ENCODE measurements around the gene CD300H. TPM values are rescaled to one million over a fixed set of nuclear protein-coding genes. Genes with fewer than 3 reads are reported as not detected.
A peak's percentile ranks its signal among the peaks of the same experiment; 100 is the strongest.
"Not testable (repeated sequence)": the region's sequence is repeated elsewhere in the genome, so short reads cannot be mapped to it uniquely, and the experiment has no call there.

CD300H gene
- total RNA-seq, 4 donors from 2014 or later = not detected

DNA sequence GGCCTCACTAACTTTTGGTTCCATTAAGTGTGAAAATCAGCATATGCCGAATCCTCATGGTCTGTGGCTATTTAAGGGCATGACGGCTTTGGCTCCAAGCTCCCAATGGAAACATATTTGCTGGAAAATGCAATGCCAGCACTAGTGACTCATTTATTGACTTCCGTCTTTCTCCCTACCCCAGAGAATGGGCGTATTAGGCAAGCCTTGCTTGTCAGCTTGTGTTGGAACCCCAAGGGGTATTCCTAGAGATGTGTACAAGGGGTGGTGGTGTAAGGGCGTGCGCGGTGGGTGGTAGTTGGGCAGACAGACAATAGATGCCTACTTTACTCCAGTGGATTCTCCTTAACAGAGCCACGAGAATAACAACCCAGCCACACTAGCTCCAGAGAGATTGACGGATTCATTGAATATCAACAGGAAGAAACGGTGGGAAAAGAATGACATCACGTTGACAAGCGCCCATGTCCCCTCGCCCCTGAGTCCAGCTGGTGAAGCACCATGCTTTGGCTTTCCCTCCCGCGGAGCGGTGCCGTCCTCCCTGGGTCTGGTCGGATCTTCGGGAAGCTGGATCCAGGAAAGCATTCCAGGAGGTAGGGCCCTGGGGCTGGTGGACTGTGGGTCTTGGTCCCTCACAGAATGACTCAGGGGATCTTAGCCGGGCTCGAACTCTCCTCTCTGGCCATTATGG is 46.4 kb downstream of the CD300H start:
- peak; percentile 86 for DNase-seq (ENCODE audit: extremely low spot score)
- Histone ChIP-seq H3K4me3 (no peak overlapping the region), H3K27ac (replicated peaks in 1 of 4) (peak overlapping the region in 3 of 4 donors; percentile 40 to 65 (median 51)), H3K36me3 (no peaks in the 10 kb centered on the region), H3K4me1 (no peaks in the 10 kb centered on the region), H3K27me3 (peaks cover 0 to 10% (median 0%) of the 10 kb centered on the region in 4 donors), H3K9me3 (peaks cover 0 to 13% (median 5%) of the 10 kb centered on the region in 4 donors)
- WGBS = 82% methylated on average over 21 of the region's 21 CpGs
- intact Hi-C loops (cut with DNase I) = no loop called here
- TF ChIP-seq CTCF (IDR thresholded peaks at IDR 0.05) (no peak), POLR2AphosphoS5 (IDR thresholded peaks at IDR 0.05) (peak in 1 of 2 donors; percentile 34)

DNA sequence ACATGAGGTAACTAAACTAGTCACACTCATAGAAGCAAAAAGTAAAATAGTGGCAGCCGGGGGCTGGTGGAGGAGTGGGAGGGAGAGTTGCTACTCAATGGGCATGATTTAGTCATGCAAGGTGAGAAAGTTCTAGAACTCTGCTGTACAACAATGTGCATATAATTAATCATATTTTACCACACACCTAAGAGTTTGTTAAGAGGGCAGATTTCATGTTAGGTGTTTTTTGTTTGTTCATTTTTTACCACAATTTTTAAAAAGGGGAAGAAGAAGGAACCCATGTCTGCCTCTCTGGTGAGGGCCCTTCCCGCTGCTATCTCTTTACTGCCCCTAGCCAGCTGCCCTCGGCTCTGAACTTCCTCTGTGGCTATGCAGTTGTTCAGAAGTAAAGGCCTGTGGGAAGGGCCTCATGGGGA is 47.3 kb downstream of the CD300H start:
- Histone ChIP-seq H3K9me3 (peaks cover 0 to 13% (median 5%) of the 10 kb centered on the region in 4 donors), H3K27me3 (peaks cover 0 to 6% (median 0%) of the 10 kb centered on the region in 4 donors), H3K27ac (replicated peaks in 1 of 4) (peak overlapping the region in 2 of 4 donors; percentile 51 to 65), H3K36me3 (no peaks in the 10 kb centered on the region), H3K4me1 (no peaks in the 10 kb centered on the region), H3K4me3 (no peak overlapping the region)
- intact Hi-C loops (cut with DNase I) = no loop called here
- WGBS = 80% methylated on average over 3 of the region's 3 CpGs
- DNase-seq (ENCODE audit: extremely low spot score) = peak; percentile 62
- TF ChIP-seq POLR2A (IDR thresholded peaks at IDR 0.05; ENCODE audit: low read depth) (no peak), POLR2AphosphoS5 (IDR thresholded peaks at IDR 0.05) (no peak), EP300 (IDR thresholded peaks at IDR 0.05) (no peak), CTCF (IDR thresholded peaks at IDR 0.05) (no peak)

GRCh38 chr17:74518413-74518981 is 48.8 kb downstream of the CD300H start:
- H3K9me3 ChIP-seq; intact Hi-C loops (cut with DNase I); H3K27ac ChIP-seq (replicated peaks in 1 of 4); DNase-seq (ENCODE audit: extremely low spot score); H3K4me1 ChIP-seq; H3K36me3 ChIP-seq; H3K4me3 ChIP-seq; H3K27me3 ChIP-seq: not testable (repeated sequence)
- WGBS = 82% methylated on average over 6 of the region's 6 CpGs

DNA sequence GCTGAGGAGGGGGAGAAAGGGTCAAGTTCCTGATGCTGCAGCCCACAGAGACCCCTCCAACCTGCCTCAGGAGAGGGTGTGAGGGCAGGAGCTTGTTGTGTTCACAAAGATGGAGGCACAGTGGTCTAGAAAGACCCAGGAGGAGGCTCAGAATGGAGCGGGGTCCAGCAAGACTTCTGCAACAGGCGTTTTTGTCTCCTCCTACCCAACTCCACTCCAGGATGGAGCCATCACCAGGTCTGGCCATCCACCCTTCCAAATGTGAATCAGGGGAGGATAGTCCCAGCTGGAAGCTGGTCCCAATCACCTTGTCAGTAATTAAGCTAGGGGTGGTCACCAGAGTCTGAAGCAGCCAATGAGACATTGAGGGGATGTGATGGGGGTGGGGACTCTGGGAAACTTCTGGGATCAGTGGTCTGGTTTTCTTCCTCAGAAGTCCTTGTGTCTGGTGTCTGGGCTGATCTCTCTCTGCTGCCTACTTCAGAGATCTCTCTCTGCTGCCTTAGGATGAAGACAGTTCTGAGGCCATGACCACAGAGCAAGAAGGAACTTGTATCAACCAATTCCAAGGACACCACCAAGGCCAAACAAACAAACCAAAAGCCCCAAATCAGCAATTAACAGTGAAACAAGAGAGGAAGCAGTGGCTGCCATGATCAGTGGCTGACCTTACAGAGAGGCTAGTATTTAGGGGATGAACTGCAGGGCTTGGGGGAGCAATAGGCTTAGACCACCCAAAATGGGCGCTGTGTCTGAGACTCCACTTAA is 50.6 kb downstream of the CD300H start:
- no peak for TF ChIP-seq POLR2A (IDR thresholded peaks at IDR 0.05; ENCODE audit: low read depth)
- Histone ChIP-seq H3K36me3 (no peaks in the 10 kb centered on the region), H3K9me3 (no peaks in the 10 kb centered on the region), H3K4me3 (no peak overlapping the region), H3K4me1 (no peaks in the 10 kb centered on the region), H3K27me3 (peaks cover 0 to 15% (median 0%) of the 10 kb centered on the region in 4 donors), H3K27ac (replicated peaks in 1 of 4) (no peak overlapping the region)
- intact Hi-C loops (cut with DNase I) = no loop called here
- DNase-seq (ENCODE audit: extremely low spot score) = peak; percentile 91
- WGBS = 85% methylated on average over 3 of the region's 3 CpGs

DNA sequence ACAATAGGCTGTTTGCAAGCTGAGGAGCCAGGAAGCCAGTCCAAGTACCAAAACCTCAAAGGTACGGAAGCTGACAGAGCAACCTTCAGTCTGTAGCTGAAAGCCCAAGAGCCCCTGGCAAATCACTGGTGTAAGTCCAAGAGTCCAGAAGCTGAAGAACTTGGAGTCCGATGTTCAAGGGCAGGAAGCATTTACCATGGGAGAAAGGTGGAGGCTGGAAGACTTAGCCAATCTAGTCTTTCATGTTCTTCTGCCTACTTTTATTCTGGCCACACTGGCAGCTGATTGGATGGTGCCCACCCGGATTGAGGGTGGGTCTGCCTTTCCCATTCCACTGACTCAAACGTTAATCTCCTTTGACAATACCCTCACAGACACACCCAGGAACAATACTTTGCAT is 51.4 kb downstream of the CD300H start:
- DNase-seq (ENCODE audit: extremely low spot score) = peak; percentile 70
- Histone ChIP-seq H3K36me3 (no peaks in the 10 kb centered on the region), H3K27ac (replicated peaks in 1 of 4) (no peak overlapping the region), H3K27me3 (peaks cover 0 to 15% (median 0%) of the 10 kb centered on the region in 4 donors), H3K9me3 (no peaks in the 10 kb centered on the region), H3K4me1 (no peaks in the 10 kb centered on the region), H3K4me3 (no peak overlapping the region)
- TF ChIP-seq EP300 (IDR thresholded peaks at IDR 0.05) (no peak), POLR2A (IDR thresholded peaks at IDR 0.05; ENCODE audit: low read depth) (no peak), POLR2AphosphoS5 (IDR thresholded peaks at IDR 0.05) (no peak), CTCF (IDR thresholded peaks at IDR 0.05) (no peak)
- intact Hi-C loops (cut with DNase I) = no loop called here
- 72% methylated on average over 4 of the region's 4 CpGs for WGBS
